T-cell (primary cell): ENCODE measurements around the gene DARS1. TPM values are rescaled to one million over a fixed set of nuclear protein-coding genes. Genes with fewer than 3 reads are reported as not detected.

Source experiments
- ATAC-seq, 4 experiments: fragments of 200-7000 bp in 3 of 4; fragments of 150-1000 bp in 1 of 4; cut with Tn5 transposase; replicated peaks in 1 of 4; 1 replicate in 3 of 4; 2 replicates in 1 of 4; pipeline ENCODE4 v1.10.0; 2021; ENCODE audit warnings: moderate library complexity in 3 of 4, mild to moderate bottlenecking in 2 of 4, moderate number of reproducible peaks in 1 of 4
- CTCF ChIA-PET, 2 donors: fragments of 300-600 bp; sonication (Branson Sonifier 250); formaldehyde crosslinking; loops; one replicate each; lab custom pipeline; 2022; ENCODE audit warnings: antibody characterized with exemption in 2 of 2; lab: Charles Lee
- POLR2A ChIA-PET, 2 donors: fragments of 300-600 bp; sonication (Branson Sonifier 250); formaldehyde crosslinking; loops; one replicate each; lab custom pipeline; 2022; ENCODE audit warnings: antibody characterized with exemption in 2 of 2; lab: Charles Lee
- DNase-seq, 35 experiments: peaks; one replicate each; pipeline versions ENCODE4 v3.0.0 to v3.0.0-alpha.2; 2013 to 2023
- H3K27ac ChIP-seq: one replicate; pipeline ENCODE4 v1.5.1; 2013; ENCODE audit warnings: low read length
- H3K27me3 ChIP-seq, 2 experiments: replicated peaks in 1 of 2; 1 replicate in 1 of 2; 2 replicates in 1 of 2; pipeline versions ENCODE4 v1.6.1 to v1.7.0; 2013; ENCODE audit warnings: low read length in 1 of 2, mixed read lengths in 1 of 2; ENCODE audit not compliant: control insufficient read depth in 2 of 2, insufficient read depth in 2 of 2; ENCODE audit errors: extremely low read depth in 1 of 2
- H3K36me3 ChIP-seq, 2 donors: 1 replicate in 1 of 2; 2 replicates in 1 of 2; pipeline versions ENCODE4 v1.6.1 to v1.7.0; 2013; ENCODE audit warnings: low read length in 1 of 2; ENCODE audit not compliant: control insufficient read depth in 2 of 2, insufficient read depth in 1 of 2; ENCODE audit errors: extremely low read depth in 1 of 2
- H3K4me1 ChIP-seq, 2 experiments: 1 replicate in 1 of 2; 2 replicates in 1 of 2; pipeline versions ENCODE4 v1.6.1 to v1.7.0; 2013; ENCODE audit warnings: low read length in 2 of 2, mixed read lengths in 1 of 2; ENCODE audit not compliant: insufficient read depth in 2 of 2, control insufficient read depth in 1 of 2; ENCODE audit errors: extremely low read depth in 1 of 2
- H3K4me3 ChIP-seq, 2 donors: 1 replicate in 1 of 2; 2 replicates in 1 of 2; pipeline versions ENCODE4 v1.5.1 to v1.7.0; 2013; ENCODE audit warnings: mild to moderate bottlenecking in 2 of 2, low read length in 1 of 2, moderate library complexity in 1 of 2; ENCODE audit not compliant: control insufficient read depth in 1 of 2; ENCODE audit errors: extremely low read depth in 1 of 2
- H3K9me3 ChIP-seq: 2 replicates; pipeline ENCODE4 v1.7.0; 2013
- H3K27ac Mint-ChIP-seq, 2 donors: one replicate each; pipeline ENCODE4 v1.8.0; 2020 to 2021; ENCODE audit warnings: mild to moderate bottlenecking in 2 of 2, mixed read lengths in 2 of 2
- H3K27me3 Mint-ChIP-seq, 2 donors: one replicate each; pipeline ENCODE4 v1.8.0; 2021 to 2022; ENCODE audit warnings: mixed read lengths in 2 of 2
- H3K36me3 Mint-ChIP-seq: one replicate; pipeline ENCODE4 v1.8.0; 2021; ENCODE audit warnings: mixed read lengths
- H3K4me1 Mint-ChIP-seq, 3 donors: one replicate each; pipeline ENCODE4 v1.8.0; 2020 to 2022; ENCODE audit warnings: mixed read lengths in 3 of 3, mild to moderate bottlenecking in 1 of 3
- H3K4me3 Mint-ChIP-seq, 3 donors: one replicate each; pipeline ENCODE4 v1.8.0; 2020 to 2022; ENCODE audit warnings: mild to moderate bottlenecking in 3 of 3, mixed read lengths in 3 of 3, moderate library complexity in 3 of 3
- H3K9me3 Mint-ChIP-seq, 3 donors: one replicate each; pipeline ENCODE4 v1.8.0; 2020 to 2022; ENCODE audit warnings: mixed read lengths in 3 of 3
- WGBS: methylation state at CpG from one replicate; pipeline ENCODE4 v1.1.5; 2013; ENCODE audit warnings: missing lambda C conversion rate; ENCODE audit not compliant: insufficient coverage; 5-methylcytosine and 5-hydroxymethylcytosine counted together
- total RNA-seq, 35 experiments: library from RNA in 6 of 35; stranded (reverse) in 6 of 35; fragments of 120-200 nt in 1 of 35; gene quantifications; one replicate each; pipeline versions ENCODE4 v1.2.1 to v1.2.4 and lab custom pipeline; 2013 to 2026

The DARS1 gene
- total RNA-seq, 5 donors from 2014 or later (not counting 1 experiment from before 2014, with no cell fraction given): 48.2 to 77.4 (median 69.4) TPM

DNA sequence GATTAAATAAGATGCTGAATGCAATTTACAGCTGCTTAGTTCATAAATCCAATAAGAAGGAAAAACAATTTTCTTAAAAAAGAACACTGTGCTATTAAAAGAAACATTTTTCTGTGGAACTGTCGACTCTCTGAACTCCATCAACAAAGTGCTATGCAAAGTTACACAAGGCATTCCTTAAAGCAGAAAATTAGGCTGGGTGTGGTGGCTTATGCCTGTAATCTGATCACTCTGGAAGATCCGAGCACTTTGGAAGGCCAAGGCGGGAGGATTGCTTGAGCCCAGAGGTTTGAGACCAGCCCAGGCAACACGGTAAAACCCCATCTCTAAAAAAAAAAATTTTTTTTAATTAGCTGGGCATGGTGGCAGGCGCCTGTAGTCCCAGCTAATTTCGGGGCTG lies 122.2 kb downstream of the DARS1 start:
- Histone ChIP-seq H3K27me3 (no peaks in the 10 kb centered on the region), H3K4me3 (no peak overlapping the region), H3K27ac (no peak overlapping the region), H3K36me3 (peaks cover 9 to 69% of the 10 kb centered on the region in 2 donors), H3K4me1 (no peaks in the 10 kb centered on the region), H3K9me3 (no peaks in the 10 kb centered on the region)
- CTCF ChIA-PET: no interaction called here
- 100% methylated on average over 3 of the region's 6 CpGs for WGBS
- ATAC-seq: no peak
- H3K4me1 Mint-ChIP-seq: peaks cover 0 to 11% (median 3%) of the 10 kb centered on the region in 3 donors
- H3K4me3 Mint-ChIP-seq: no peak overlapping the region
- no peak for DNase-seq
- H3K9me3 Mint-ChIP-seq: no peaks in the 10 kb centered on the region
- peaks cover 67% of the 10 kb centered on the region for H3K36me3 Mint-ChIP-seq
- no peaks in the 10 kb centered on the region for H3K27me3 Mint-ChIP-seq
- H3K27ac Mint-ChIP-seq: no peak overlapping the region
- POLR2A ChIA-PET: no interaction called here

DNA sequence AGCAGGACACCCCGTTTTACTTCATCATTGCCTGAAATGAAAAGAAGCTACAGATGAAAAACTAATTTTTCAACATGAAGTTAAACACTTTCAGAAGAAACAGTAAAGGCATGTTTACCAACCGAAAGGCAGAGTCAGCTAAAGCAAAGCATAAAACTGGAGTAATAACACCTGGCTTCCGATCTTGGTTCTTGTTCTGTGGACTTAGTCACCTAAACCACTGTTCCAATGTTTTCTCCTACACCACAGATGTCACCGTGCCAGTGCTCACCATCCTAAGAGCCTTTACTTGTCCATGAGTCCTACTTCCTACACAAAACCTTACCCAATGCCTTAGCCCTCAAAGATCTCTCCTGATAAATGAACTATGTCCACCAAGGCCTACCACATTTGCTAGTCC lies 122.7 kb downstream of the DARS1 start:
- Mint-ChIP-seq H3K4me1 (peaks cover 0 to 9% (median 3%) of the 10 kb centered on the region in 3 donors), H3K9me3 (no peaks in the 10 kb centered on the region), H3K27me3 (no peaks in the 10 kb centered on the region), H3K36me3 (peaks cover 67% of the 10 kb centered on the region), H3K4me3 (no peak overlapping the region), H3K27ac (no peak overlapping the region)
- peaks cover 5 to 69% of the 10 kb centered on the region in 2 donors for H3K36me3 ChIP-seq
- no peak overlapping the region for H3K4me3 ChIP-seq
- H3K4me1 ChIP-seq: no peaks in the 10 kb centered on the region
- 100% methylated on average over 2 of the region's 4 CpGs for WGBS
- H3K9me3 ChIP-seq: no peaks in the 10 kb centered on the region
- POLR2A ChIA-PET: no interaction called here
- H3K27ac ChIP-seq: no peak overlapping the region
- DNase-seq (no peak), ATAC-seq (no peak)
- CTCF ChIA-PET: no interaction called here
- no peaks in the 10 kb centered on the region for H3K27me3 ChIP-seq

Other genes with a start within 250 kb of the DARS1 start
- 100 to 1,000 TPM in 4 of 5 donors, 10 to 100 TPM in 1; 96.6 to 140 (median 121) TPM for gene UBXN4, start 243.8 kb downstream of the DARS1 start, total RNA-seq
- under 1 TPM; 0.03 to 0.26 (median 0.10) TPM for gene LCT, start 148.4 kb downstream of the DARS1 start, total RNA-seq
- gene MCM6, start 109.2 kb downstream of the DARS1 start, total RNA-seq: 10 to 100 TPM; 20.8 to 29.2 (median 26.1) TPM
- gene CXCR4, start 132.5 kb upstream of the DARS1 start, total RNA-seq: 1,000 to 10,000 TPM in 2 of 5 donors, 100 to 1,000 TPM in 3; 274 to 1,514 (median 326) TPM